ENCODE results near the gene PEAK1.
"Not testable (repeated sequence)": the region's sequence is repeated elsewhere in the genome, so short reads cannot be mapped to it uniquely, and the experiment has no call there.

The PEAK1 gene

GRCh38 chr15:77406173-77406759, 13.6 kb downstream of the PEAK1 start:
- not testable (repeated sequence) for DNase-seq

DNA sequence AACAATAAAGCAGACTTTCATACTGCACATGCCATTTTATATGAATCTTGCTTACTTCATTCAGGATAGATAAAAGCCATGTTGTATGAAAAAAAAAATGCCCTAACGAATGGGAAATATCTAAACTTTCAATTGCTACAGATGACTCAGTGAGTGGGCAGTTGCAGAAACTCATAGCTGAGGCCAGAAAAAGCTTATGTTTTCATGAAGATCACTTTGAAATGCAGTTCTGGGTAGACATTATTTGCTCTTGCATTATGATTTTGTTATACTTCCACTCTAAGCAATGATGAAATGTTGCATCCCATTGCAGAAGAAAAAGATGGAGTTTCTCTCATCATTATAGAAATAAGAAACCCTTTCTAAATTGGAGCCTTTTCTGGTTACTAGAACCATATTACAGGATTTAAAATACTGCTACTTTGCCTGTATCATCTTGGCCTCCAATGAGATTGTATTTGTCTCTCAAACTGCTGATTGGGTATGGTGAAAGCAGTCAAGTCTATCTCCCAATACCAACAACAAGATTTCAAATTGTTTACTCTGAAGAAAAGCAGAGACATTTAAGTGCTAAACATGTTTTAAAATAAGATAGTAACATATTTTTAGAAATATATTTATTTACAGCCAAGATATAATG, 17.0 kb downstream of the PEAK1 start:
- no peak for DNase-seq

- no peak for DNase-seq
Measured at GRCh38 chr15:77400258-77400657, 19.6 kb downstream of the PEAK1 start.

DNA sequence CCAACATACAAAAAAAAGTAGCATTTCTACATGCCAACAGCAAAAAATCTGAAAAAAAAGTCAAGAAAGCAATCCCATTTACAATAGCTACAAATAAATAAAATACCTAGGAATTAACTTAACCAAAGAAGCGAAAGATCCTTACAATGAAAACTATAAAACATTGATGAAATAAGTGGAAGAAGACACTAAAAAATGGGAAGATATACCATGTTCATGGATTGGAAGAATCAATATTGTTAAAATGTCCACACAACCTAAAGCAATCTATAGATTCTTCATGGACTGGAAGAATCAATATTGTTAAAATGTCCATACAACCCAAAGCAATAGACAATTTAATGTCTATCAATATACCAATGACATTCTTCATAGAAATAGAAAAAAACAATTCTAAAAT, 21.0 kb downstream of the PEAK1 start:
- no peak for DNase-seq

GRCh38 chr15:77396692-77397091, 23.2 kb downstream of the PEAK1 start:
- no peak for DNase-seq

DNA sequence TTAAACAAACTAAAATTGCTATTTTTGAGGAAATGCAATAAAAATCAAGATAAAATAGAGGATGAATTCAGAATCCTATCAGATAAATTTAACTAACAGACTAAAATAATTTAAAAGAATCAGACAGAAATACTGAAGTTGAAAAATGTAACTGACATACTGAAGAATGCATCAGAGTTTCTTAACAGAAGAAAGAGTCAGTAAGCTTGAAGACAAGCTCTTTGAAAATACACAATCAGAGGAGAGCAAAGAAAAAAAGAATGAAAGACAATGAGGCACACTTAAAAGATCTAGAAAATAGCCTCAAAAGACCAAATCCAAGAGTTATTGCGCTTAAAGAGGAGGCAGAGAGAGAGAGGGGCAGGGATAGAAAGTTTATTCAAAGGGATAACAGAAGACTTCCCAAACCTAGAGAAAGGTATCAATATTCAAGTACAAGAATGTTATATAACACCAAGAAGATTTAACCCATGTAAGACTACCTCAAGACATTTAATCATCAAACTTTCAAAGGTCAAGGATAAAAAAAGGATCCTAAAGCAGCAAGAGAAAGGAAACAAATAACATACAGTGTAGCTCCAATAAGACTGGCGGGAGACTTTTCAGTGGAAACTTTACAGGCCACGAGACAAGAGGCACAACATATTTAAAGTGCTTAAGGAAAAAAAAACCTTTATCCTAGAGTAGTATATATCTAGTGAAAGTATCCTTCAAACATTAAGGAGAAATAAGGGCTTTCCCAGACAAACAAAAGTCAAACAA, 24.7 kb downstream of the PEAK1 start:
- no peak for DNase-seq

- DNase-seq, result no peak
Measured at GRCh38 chr15:77393471-77393840, 26.4 kb downstream of the PEAK1 start.

DNA sequence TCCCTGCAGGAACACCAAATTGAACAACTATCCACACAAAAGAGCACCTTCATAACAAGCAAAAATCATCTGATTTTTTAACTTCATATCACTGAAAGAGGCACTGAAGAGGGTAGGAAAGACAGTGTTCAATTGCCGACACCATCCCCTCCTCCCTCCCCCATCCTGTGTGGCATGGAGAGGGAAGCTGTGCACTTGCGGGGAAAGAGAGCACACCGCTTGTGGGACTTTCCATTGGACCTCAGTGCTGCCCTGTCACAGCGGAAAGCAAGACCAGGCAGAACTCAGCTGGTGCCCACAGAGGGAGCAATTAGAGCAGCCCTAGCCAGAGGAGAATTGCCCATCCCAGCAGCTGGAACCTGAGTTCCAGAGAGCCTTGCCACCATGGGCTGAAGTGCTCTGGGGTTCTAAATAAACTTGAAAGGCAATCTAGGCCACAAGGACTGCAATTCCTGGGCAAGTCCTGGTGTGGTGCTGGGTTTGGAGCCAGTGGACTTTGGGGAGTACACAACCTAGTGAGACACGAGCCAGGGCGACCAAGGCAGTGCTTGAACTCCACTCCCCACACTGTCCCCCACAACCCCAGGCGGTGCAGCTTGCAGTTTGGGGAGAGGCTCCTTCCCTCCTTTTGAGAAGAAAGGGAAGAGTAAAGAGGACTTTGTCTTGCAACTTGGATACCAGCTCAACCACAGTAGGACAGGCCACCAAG, 27.0 kb downstream of the PEAK1 start:
- DNase-seq, result no peak

DNA sequence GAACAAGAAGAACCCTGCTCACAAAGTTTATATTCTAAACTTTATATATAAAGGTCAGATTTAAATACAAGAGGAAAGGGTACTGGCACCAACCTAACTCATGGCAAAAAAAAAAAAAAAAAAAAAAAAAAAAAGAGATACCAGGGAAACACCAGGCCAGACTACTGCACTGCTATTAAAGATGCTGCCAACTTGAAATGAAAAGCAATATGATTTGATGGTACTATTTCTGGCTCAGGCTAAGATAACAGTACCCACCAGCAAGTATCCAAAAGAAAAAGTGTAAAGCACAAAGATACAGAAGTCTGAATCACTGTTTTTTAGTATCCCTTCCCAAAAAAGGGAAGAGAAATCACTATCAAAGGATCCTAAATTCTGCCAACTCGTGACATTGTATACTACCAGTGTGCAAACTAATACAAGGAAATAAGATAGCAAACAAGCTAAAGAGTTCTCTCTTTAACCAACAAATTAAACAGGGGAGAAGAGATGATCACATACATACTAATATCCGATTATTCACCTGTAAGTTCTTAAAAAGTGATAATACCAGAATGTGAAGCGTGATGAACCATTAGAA, 28.4 kb downstream of the PEAK1 start:
- DNase-seq, result no peak

DNA sequence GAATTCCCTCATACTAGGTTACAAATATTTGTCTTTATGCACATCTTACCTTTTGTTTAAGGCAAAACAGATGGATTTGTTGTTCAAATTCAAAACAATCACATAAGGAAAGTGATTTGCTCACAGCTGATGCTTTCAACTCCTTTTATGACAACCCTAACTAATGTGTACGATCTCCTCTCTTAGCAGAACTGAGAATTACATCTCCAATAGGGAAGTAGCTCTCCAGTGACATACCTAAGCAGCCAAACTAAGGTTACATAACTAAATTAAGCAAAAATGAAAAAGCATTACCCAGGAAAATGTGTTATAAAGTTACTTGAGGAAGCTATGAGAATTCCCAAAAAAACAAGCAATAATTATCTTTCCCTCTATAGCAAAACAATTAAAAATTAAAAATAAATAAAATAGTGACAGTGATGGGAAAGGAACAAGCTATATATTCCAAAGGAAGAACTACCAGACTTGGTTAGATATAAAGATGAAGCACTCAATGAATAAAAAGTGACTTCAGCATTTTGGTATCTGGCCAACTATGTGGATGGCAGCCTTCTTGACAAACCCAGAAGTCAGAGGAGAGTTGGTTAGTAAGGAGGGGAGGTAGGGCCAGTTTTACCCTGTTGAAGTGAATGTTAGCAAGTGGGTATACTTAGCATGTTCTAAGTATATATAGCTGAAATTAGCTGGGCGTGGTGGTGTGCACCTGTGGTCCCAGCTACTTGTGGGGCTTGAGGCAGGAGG, 32.4 kb downstream of the PEAK1 start:
- no peak for DNase-seq

GRCh38 chr15:77386626-77387025, 33.3 kb downstream of the PEAK1 start:
- no peak for DNase-seq

DNA sequence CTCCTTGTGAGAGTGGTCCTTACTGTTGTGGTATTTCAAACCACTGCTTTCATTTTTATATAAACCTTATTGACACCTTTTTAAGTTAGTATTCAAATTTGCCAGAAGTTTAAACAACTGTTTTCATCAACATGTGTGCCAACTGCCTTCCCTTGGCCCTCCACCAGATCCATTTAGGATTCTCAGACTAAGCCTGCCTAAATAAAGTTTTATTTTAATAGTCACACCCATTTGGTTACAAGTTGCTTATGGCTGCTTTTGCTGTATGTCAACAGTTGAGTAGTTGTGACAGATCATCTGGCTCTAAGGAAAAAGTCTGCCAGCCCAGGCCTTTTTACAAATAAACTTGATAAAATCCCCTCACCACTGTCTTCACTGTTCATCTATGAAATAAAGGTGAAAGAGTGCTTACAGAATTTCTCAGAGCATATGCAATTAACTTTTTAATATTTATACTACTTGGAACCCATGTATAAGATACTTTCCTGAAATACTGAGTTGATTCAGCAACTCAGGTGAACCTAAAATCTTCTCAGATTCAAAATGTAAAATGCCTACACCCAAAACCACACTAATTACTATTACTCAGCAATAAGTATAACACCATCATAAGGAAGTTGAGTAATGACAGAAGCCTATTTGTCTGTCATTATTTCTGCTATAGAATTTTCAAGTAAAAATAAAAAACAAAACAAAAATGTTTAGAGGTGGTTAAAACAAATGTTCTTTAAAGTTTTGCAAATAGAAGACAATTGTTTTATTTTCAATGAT, 35.1 kb downstream of the PEAK1 start:
- DNase-seq, result no peak

- no peak for DNase-seq
Measured at GRCh38 chr15:77384086-77384485, 35.8 kb downstream of the PEAK1 start.

- no peak for DNase-seq
Measured at GRCh38 chr15:77380033-77380432, 39.9 kb downstream of the PEAK1 start.

GRCh38 chr15:77376770-77377169, 43.1 kb downstream of the PEAK1 start:
- no peak for DNase-seq

- DNase-seq, result no peak
Measured at GRCh38 chr15:77375133-77375532, 44.8 kb downstream of the PEAK1 start.

GRCh38 chr15:77373441-77373840, 46.5 kb downstream of the PEAK1 start:
- DNase-seq, result no peak

DNA sequence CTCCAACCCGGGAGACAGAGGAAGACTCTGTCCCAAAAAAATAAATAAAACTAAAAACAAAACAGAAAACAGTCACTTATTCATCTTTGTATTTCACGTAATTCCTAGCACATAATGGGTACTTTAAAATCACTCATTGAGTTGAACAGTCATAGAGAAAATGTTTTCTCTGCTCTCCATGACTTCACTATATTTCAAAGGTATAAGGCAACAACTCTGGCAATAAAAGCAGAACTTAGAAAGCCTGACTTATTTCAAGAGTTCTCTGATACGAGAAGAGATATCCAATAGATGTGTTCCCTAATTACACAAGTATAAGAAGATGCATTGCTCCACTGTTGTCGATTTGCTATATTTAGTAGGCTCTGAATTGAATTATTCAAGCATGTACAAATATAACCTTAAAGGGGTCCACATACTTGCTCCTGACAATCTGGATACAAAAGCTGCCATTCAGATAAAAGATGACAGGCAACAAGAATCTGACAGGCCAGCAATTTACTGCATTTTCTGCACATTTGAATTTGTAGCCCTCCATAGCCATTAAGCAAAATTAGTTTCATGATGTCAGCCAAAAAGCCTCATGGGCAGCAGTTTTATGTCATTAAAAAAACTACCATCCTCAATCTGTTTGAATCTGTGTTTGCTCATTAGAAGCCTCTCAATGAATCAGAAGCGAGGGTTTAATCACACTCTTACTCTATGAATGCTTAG, 47.9 kb downstream of the PEAK1 start:
- no peak for DNase-seq

- DNase-seq, result no peak
Measured at GRCh38 chr15:77370580-77370979, 49.3 kb downstream of the PEAK1 start.

DNA sequence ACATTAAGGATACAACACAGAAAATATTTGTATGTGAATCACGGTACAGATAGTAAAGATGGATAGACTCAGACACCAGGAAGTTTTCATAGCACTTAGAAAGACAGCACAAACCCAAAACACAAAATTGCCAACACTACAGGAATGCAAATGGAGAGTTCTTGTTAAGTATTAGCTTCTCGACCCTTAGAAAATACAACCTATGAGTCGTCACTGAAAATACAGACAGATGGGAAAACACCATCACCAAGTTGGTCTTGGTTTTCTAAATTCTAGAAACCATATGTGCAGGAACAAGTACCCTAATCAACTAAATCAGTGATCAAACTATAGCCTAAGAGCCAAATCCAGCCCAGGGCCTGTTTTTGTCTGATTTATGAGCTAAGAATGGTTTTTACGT, 50.7 kb downstream of the PEAK1 start:
- no peak for DNase-seq
